HG02571 (cell line): ENCODE measurements around the gene PPP1R15A.
"Not testable (repeated sequence)": the region's sequence is repeated elsewhere in the genome, so short reads cannot be mapped to it uniquely, and the experiment has no call there.

Experiments
- ATAC-seq: cut with Tn5 transposase; IDR thresholded peaks from one replicate; pipeline ENCODE4 v1.9.1; 2021; ENCODE audit warnings: mild to moderate bottlenecking, moderate library complexity; ENCODE audit not compliant: unreplicated experiment

PPP1R15A gene

GRCh38 chr19:48879025-48879637, 6.9 kb downstream of the PPP1R15A start:
- no peak for ATAC-seq

GRCh38 chr19:48879696-48880095, 7.5 kb downstream of the PPP1R15A start:
- not testable (repeated sequence) for ATAC-seq

GRCh38 chr19:48881741-48882657, 9.8 kb downstream of the PPP1R15A start:
- ATAC-seq: no peak

- ATAC-seq: no peak
Measured at GRCh38 chr19:48883726-48884125, 11.5 kb downstream of the PPP1R15A start.

- ATAC-seq: no peak
Measured at GRCh38 chr19:48887861-48888612, 15.8 kb downstream of the PPP1R15A start.

GRCh38 chr19:48889496-48889895, 17.3 kb downstream of the PPP1R15A start:
- ATAC-seq: not testable (repeated sequence)

- ATAC-seq: no peak
Measured at GRCh38 chr19:48890551-48890950, 18.3 kb downstream of the PPP1R15A start.

- ATAC-seq: no peak
Measured at GRCh38 chr19:48895226-48895625, 23.0 kb downstream of the PPP1R15A start.

GRCh38 chr19:48896191-48896720, 24.0 kb downstream of the PPP1R15A start:
- no peak for ATAC-seq

- ATAC-seq: no peak
Measured at GRCh38 chr19:48897181-48897580, 25.0 kb downstream of the PPP1R15A start.

GRCh38 chr19:48899386-48899749, 27.1 kb downstream of the PPP1R15A start:
- ATAC-seq: not testable (repeated sequence)

- ATAC-seq: peak; percentile 90
Measured at GRCh38 chr19:48899781-48900476, 27.7 kb downstream of the PPP1R15A start, which contains the start of gene NUCB1. TSS of gene NUCB1 (plus strand) at chr19:48900312. CDS start at chr19:48900797, 485 bp downstream.

- no peak for ATAC-seq
Measured at GRCh38 chr19:48900477-48901406, 28.5 kb downstream of the PPP1R15A start.

- ATAC-seq: not testable (repeated sequence)
Measured at GRCh38 chr19:48902291-48902690, 30.1 kb downstream of the PPP1R15A start.

GRCh38 chr19:48903788-48904187, 31.6 kb downstream of the PPP1R15A start:
- ATAC-seq: not testable (repeated sequence)

GRCh38 chr19:48905664-48906063, 33.4 kb downstream of the PPP1R15A start:
- no peak for ATAC-seq

GRCh38 chr19:48906324-48906723, 34.1 kb downstream of the PPP1R15A start:
- no peak for ATAC-seq

- no peak for ATAC-seq
Measured at GRCh38 chr19:48907671-48908070, 35.5 kb downstream of the PPP1R15A start.

- not testable (repeated sequence) for ATAC-seq
Measured at GRCh38 chr19:48909424-48910077, 37.3 kb downstream of the PPP1R15A start.
